BJ (cell line): Measurements from ENCODE around the gene OR5K2. TPM values are rescaled to one million over a fixed set of nuclear protein-coding genes. Genes with fewer than 3 reads are reported as not detected.

Experiments used
- CTCF ChIA-PET: fragments of 350-600 bp; formaldehyde crosslinking; extraction: SDS; loops from one replicate; lab custom pipeline; 2021; ENCODE audit warnings: antibody characterized with exemption, inconsistent platforms; lab: Yijun Ruan, JAX
- POLR2A ChIA-PET: fragments of 300-600 bp; sonication (Branson Sonifier 250); formaldehyde crosslinking; extraction: SDS; loops from one replicate; lab custom pipeline; 2021; ENCODE audit warnings: antibody characterized with exemption; lab: Charles Lee
- DNase-seq: peaks from one replicate; pipeline ENCODE4 v3.0.0-alpha.2; 2011; ENCODE audit warnings: low read depth
- H3K27me3 ChIP-seq: 2 replicates; pipeline ENCODE4 v1.6.0; 2011; ENCODE audit warnings: low read length; ENCODE audit not compliant: control insufficient read depth, insufficient read depth
- H3K36me3 ChIP-seq: 2 replicates; pipeline ENCODE4 v1.5.1; 2011; ENCODE audit warnings: low read length; ENCODE audit not compliant: control insufficient read depth, insufficient read depth
- H3K4me3 ChIP-seq: 2 replicates; pipeline ENCODE4 v1.5.1; 2011; ENCODE audit warnings: low read depth, mild to moderate bottlenecking, control low read depth, low read length
- CTCF ChIP-seq: IDR thresholded peaks from 2 replicates; pipeline ENCODE4 v1.5.1; 2011; ENCODE audit warnings: low read depth, mild to moderate bottlenecking, control low read depth, inconsistent platforms, low read length, moderate library complexity; ENCODE audit not compliant: insufficient read depth
- polyA plus RNA-seq: library from polyadenylated mRNA; depleted of rRNA; stranded (reverse); fragments of >200 nt; gene quantifications from 2 replicates; pipeline ENCODE4 v1.2.3, GENCODE V29; 2011; rRNA removed
- small RNA-seq: library from RNA; depleted of rRNA; stranded (forward); fragments of <200 nt; gene quantifications from one replicate; pipeline ENCODE3, GENCODE V24; 2012; ENCODE audit warnings: low replicate concordance, low read depth; ENCODE audit not compliant: insufficient read length

The OR5K2 gene
- polyA plus RNA-seq, 1 experiment: not detected

- no peak for TF ChIP-seq CTCF
- H3K36me3 ChIP-seq: no peaks in the 10 kb centered on the region
- H3K4me3 ChIP-seq: no peak overlapping the region
- no peak for DNase-seq
- ChIA-PET POLR2A (no interaction called here), CTCF (no interaction called here)
- H3K27me3 ChIP-seq: no peaks in the 10 kb centered on the region; the same call in 1 of the 2 replicates
Measured at GRCh38 chr3:98542623-98543022, 45.1 kb downstream of the OR5K2 start.

- no peak for TF ChIP-seq CTCF
- peaks cover 3% of the 10 kb centered on the region for H3K27me3 ChIP-seq
- POLR2A ChIA-PET: no interaction called here
- no peak for DNase-seq
- CTCF ChIA-PET: interaction anchor here (0.7 to 1.0 kb wide), 2 partner anchors 14 to 57 kb away, joined by 3 read pairs; no protein-coding TSS in a partner anchor
- H3K4me3 ChIP-seq: no peak overlapping the region
- no peaks in the 10 kb centered on the region for H3K36me3 ChIP-seq
Measured at GRCh38 chr3:98545940-98546339, 48.5 kb downstream of the OR5K2 start.

Small RNA genes lying within 50 kb of the gene (small RNA-seq; reads per million reads assigned to genes)
- gene RPL38P4: not detected

Other genes starting within 250 kb of the OR5K2 start
- gene OR5H6, start 233.4 kb upstream of the OR5K2 start, polyA plus RNA-seq: not detected in 2 replicates
- gene OR5H2, start 215.2 kb upstream of the OR5K2 start, polyA plus RNA-seq: not detected in 2 replicates
- not detected in 2 replicates for gene OR5K4, start 143.8 kb upstream of the OR5K2 start, polyA plus RNA-seq
- not detected in 2 replicates for gene OR5K3, start 107.0 kb upstream of the OR5K2 start, polyA plus RNA-seq
- gene OR5K1, start 34.5 kb upstream of the OR5K2 start, polyA plus RNA-seq: not detected in 2 replicates
- 73.8 and 126 TPM in 2 replicates for gene CLDND1, start 25.2 kb downstream of the OR5K2 start, polyA plus RNA-seq
- not detected in 2 replicates for gene GPR15, start 34.3 kb downstream of the OR5K2 start, polyA plus RNA-seq
- 11.1 and 13.8 TPM in 2 replicates for gene CPOX, start 95.9 kb downstream of the OR5K2 start, polyA plus RNA-seq